K562 (cell line): ENCODE measurements around the gene MINDY4. TPM values are rescaled to one million over a fixed set of nuclear protein-coding genes. Genes with fewer than 3 reads are reported as not detected.

Experiments used
- ATAC-seq: fragments of 200-7000 bp; cut with Tn5 transposase; 3 replicates; pipeline ENCODE4 v1.9.1; 2020; ENCODE audit warnings: moderate library complexity
- BruUV-seq: library from RNA; stranded (reverse); fragments of 400-500 nt; replicated peaks from 2 replicates; lab custom pipeline; 2021; lab: Mats Ljungman, UMichigan
- CTCF ChIA-PET: fragments of 300-600 bp; formaldehyde crosslinking; extraction: SDS; loops from one replicate; lab custom pipeline; 2021; ENCODE audit warnings: low intra/inter-chr PET ratio; lab: Yijun Ruan, JAX
- POLR2A ChIA-PET: fragments of 300-600, 350-650 bp; sonication (Branson Sonifier 250); formaldehyde crosslinking; extraction: SDS; loops from one replicate; lab custom pipeline; 2021; ENCODE audit warnings: antibody characterized with exemption, inconsistent platforms; lab: Yijun Ruan, JAX
- DNase-seq, 4 experiments: peaks; one replicate each; pipeline versions ENCODE4 v3.0.0 to v3.0.0-alpha.2; 2011 to 2018; ENCODE audit warnings: low spot score in 3 of 4, mixed read lengths in 3 of 4; ENCODE audit errors: extremely low read depth in 1 of 4
- FAIRE-seq: peaks from 2 replicates; lab custom pipeline; 2011; peaks lifted over from hg19 to GRCh38; lab: Jason Lieb, UNC
- H2AFZ ChIP-seq: 2 replicates; pipeline ENCODE4 v1.6.0; 2011; ENCODE audit warnings: low read depth, low read length, control low read depth, inconsistent platforms
- H3K27ac ChIP-seq: fragments of 200-600 bp; 3 replicates; pipeline ENCODE4 v1.8.0; 2011; ENCODE audit warnings: low read depth, mild to moderate bottlenecking, control low read depth, inconsistent platforms, low read length, moderate library complexity, mixed read lengths; ENCODE audit errors: extremely low read depth
- H3K27me3 ChIP-seq, 2 experiments: fragments of 300-600 bp in 1 of 2; 2 replicates in 1 of 2; 3 replicates in 1 of 2; pipeline versions ENCODE4 v1.6.0 to v1.8.0; 2011; ENCODE audit warnings: inconsistent platforms in 2 of 2, low read length in 2 of 2, mild to moderate bottlenecking in 1 of 2, mixed read lengths in 1 of 2, moderate library complexity in 1 of 2; ENCODE audit not compliant: control insufficient read depth in 2 of 2, insufficient read depth in 2 of 2
- H3K36me3 ChIP-seq: fragments of 300-600 bp; 3 replicates; pipeline ENCODE4 v1.8.0; 2011; ENCODE audit warnings: mild to moderate bottlenecking, low read length, inconsistent platforms; ENCODE audit not compliant: control insufficient read depth, insufficient read depth
- H3K4me1 ChIP-seq, 2 experiments: fragments of 200-600 bp in 1 of 2; replicated peaks in 1 of 2; 2 replicates in 1 of 2; 3 replicates in 1 of 2; pipeline versions ENCODE4 v1.5.1 to v1.8.0; 2011; ENCODE audit warnings: inconsistent platforms in 2 of 2, low read length in 2 of 2, mild to moderate bottlenecking in 1 of 2, mixed read lengths in 1 of 2, moderate library complexity in 1 of 2; ENCODE audit not compliant: control insufficient read depth in 2 of 2, insufficient read depth in 2 of 2
- H3K4me2 ChIP-seq: 2 replicates; pipeline ENCODE4 v1.6.1; 2011; ENCODE audit warnings: low read length, control low read depth, inconsistent platforms, mixed read lengths; ENCODE audit not compliant: insufficient read depth
- H3K4me3 ChIP-seq: fragments of 200-600 bp; sonication (generic), shearing (Covaris generic); 2 replicates; pipeline ENCODE4 v1.5.1; 2016; ENCODE audit warnings: control low read depth, inconsistent platforms
- H3K79me2 ChIP-seq: fragments of 200-600 bp; 3 replicates; pipeline ENCODE4 v1.8.0; 2011; ENCODE audit warnings: low read length, inconsistent platforms; ENCODE audit not compliant: control insufficient read depth, insufficient read depth
- H3K9ac ChIP-seq, 2 experiments: 2 replicates each; pipeline versions ENCODE4 v1.6.0 to v1.6.1; 2011; ENCODE audit warnings: low read depth in 2 of 2, low read length in 2 of 2, control low read depth in 1 of 2, inconsistent platforms in 1 of 2, mild to moderate bottlenecking in 1 of 2, mixed read lengths in 1 of 2; ENCODE audit not compliant: insufficient read depth in 1 of 2
- H3K9me1 ChIP-seq: one replicate; pipeline ENCODE4 v1.6.0; 2011; ENCODE audit warnings: inconsistent platforms, mild to moderate bottlenecking, low read length, moderate library complexity; ENCODE audit not compliant: control insufficient read depth, insufficient read depth
- H3K9me3 ChIP-seq: replicated peaks from 2 replicates; pipeline ENCODE4 v1.5.1; 2011; ENCODE audit warnings: low read depth, low read length, inconsistent platforms; ENCODE audit not compliant: control insufficient read depth, insufficient read depth
- H4K20me1 ChIP-seq: replicated peaks from 2 replicates; pipeline ENCODE4 v1.6.1; 2011; ENCODE audit warnings: low read length, inconsistent platforms, mixed read lengths; ENCODE audit not compliant: control insufficient read depth, insufficient read depth
- AFF1 ChIP-seq, 2 experiments: fragments of 450-650 bp; IDR thresholded peaks; 2 replicates each; pipeline ENCODE4 v1.6.1; 2018; ENCODE audit warnings: mild to moderate bottlenecking in 2 of 2, low read depth in 1 of 2; ENCODE audit not compliant: partially characterized antibody in 2 of 2
- ID3 ChIP-seq, 2 experiments: fragments of 250-450 bp in 1 of 2; fragments of 450-650 bp in 1 of 2; sonication (Bioruptor Pico) in 1 of 2; IDR thresholded peaks; 2 replicates each; pipeline versions ENCODE4 v1.6.1 to v1.8.0; 2016 to 2021; ENCODE audit warnings: mild to moderate bottlenecking in 2 of 2, moderate library complexity in 2 of 2, missing compliant biosample characterization in 1 of 2, missing genetic modification characterization in 1 of 2
- NFIC ChIP-seq: fragments of 450-650 bp; IDR thresholded peaks from 2 replicates; pipeline ENCODE4 v1.6.1; 2017; ENCODE audit warnings: mild to moderate bottlenecking, inconsistent platforms
- NR2C1 ChIP-seq, 2 experiments: fragments of 450-650 bp; IDR thresholded peaks; 2 replicates each; pipeline ENCODE4 v1.6.1; 2017; ENCODE audit warnings: mild to moderate bottlenecking in 2 of 2, antibody characterized with exemption in 1 of 2, inconsistent platforms in 1 of 2, missing compliant biosample characterization in 1 of 2, missing genetic modification characterization in 1 of 2
- SPI1 ChIP-seq: IDR thresholded peaks from 2 replicates; pipeline ENCODE4 v1.6.1; 2011; ENCODE audit warnings: low read depth, low read length, control low read depth, borderline replicate concordance
- STAT5A ChIP-seq: IDR thresholded peaks from 2 replicates; pipeline ENCODE4 v1.6.1; 2012; ENCODE audit warnings: low read length, inconsistent platforms, borderline replicate concordance
- TAL1 ChIP-seq: fragments of 450-650 bp; IDR thresholded peaks from 2 replicates; pipeline ENCODE4 v1.6.1; 2016; ENCODE audit warnings: mild to moderate bottlenecking
- TEAD4 ChIP-seq, 2 experiments: sonication (generic) in 1 of 2; formaldehyde crosslinking in 1 of 2; IDR thresholded peaks; 2 replicates each; pipeline versions ENCODE4 v1.6.1 to v1.8.0; 2012 to 2022; ENCODE audit warnings: borderline replicate concordance in 1 of 2, inconsistent platforms in 1 of 2, low read length in 1 of 2, mild to moderate bottlenecking in 1 of 2, missing genetic modification reagents in 1 of 2
- VEZF1 ChIP-seq: fragments of 200-800 bp; sonication (Bioruptor generic); IDR thresholded peaks from 2 replicates; pipeline ENCODE4 v1.6.1; 2017; ENCODE audit warnings: missing genetic modification characterization, missing compliant biosample characterization
- ZZZ3 ChIP-seq: fragments of 450-650 bp; IDR thresholded peaks from 2 replicates; pipeline ENCODE4 v1.6.1; 2016; ENCODE audit warnings: antibody characterized with exemption, mild to moderate bottlenecking, moderate library complexity
- WGBS: fragments of 100-300 bp; shearing (Covaris generic); methylation state at CpG from one replicate; pipeline ENCODE4 v1.1.6; 2016; ENCODE audit warnings: low coverage, mixed read lengths; ENCODE audit not compliant: insufficient coverage; ENCODE audit errors: missing lambda C conversion rate; 5-methylcytosine and 5-hydroxymethylcytosine counted together
- in situ Hi-C: fragments of 300-500 bp; cut with MboI; formaldehyde crosslinking; loops from 4 replicates; pipeline ENCODE4 v1.15.0; 2018; ENCODE audit warnings: inconsistent platforms, mixed read lengths
- intact Hi-C: fragments of 100-400 bp; cut with micrococcal nuclease; formaldehyde crosslinking; loops from 2 replicates; pipeline ENCODE4 v1.14.2; 2022
- polyA plus RNA-seq, 8 experiments: library from polyadenylated mRNA; depleted of rRNA in 4 of 8; stranded (reverse) in 5 of 8; unstranded in 3 of 8; fragments of >200 nt; fragmentation: Nextera tagmentation in 2 of 8; fragmentation: Illumina TruSeq in 1 of 8; extraction: Ambion mirVana in 2 of 8; extraction: Trizol in 1 of 8; gene quantifications; 2 replicates each; pipeline versions ENCODE4 v1.2.1 to v1.2.3, GENCODE V29; 2011 to 2014; ENCODE audit warnings: inconsistent platforms in 1 of 8, missing spikeins in 1 of 8
- total RNA-seq, 7 experiments: library from RNA; depleted of rRNA in 6 of 7; stranded (reverse); fragments of >200 nt in 6 of 7; fragmentation: Illumina TruSeq in 2 of 7; extraction: Trizol in 2 of 7; gene quantifications; 2 replicates each; pipeline versions ENCODE4 v1.2.1 to v1.2.3, GENCODE V29; 2011 to 2021; ENCODE audit warnings: low replicate concordance in 1 of 7

MINDY4 gene
- total and polyA plus RNA-seq, 9 of the 15 experiments (the other 6 are each of a cell fraction or from before 2014, with no cell fraction given): 2.1 to 16.7 (median 11.0) TPM

- H4K20me1 ChIP-seq: no peaks in the 10 kb centered on the region
- no peak overlapping the region for H3K27ac ChIP-seq
- FAIRE-seq: peak; percentile 42
- no peaks in the 10 kb centered on the region for H3K36me3 ChIP-seq
- H3K9ac ChIP-seq: no peak overlapping the region; a peak in 1 of 4 replicates
- POLR2A ChIA-PET: interaction anchor here (0.7 kb wide), 2 partner anchors 11 to 205 kb away, joined by 3 read pairs; no protein-coding TSS in a partner anchor
- no TSS peak for BruUV-seq
- no peaks in the 10 kb centered on the region for H3K79me2 ChIP-seq
- no peak for DNase-seq
- peak overlapping the region; percentile 3; the same call in 1 of the 2 replicates for H3K4me2 ChIP-seq
- CTCF ChIA-PET: no interaction called here
- peaks cover 39 to 67% of the 10 kb centered on the region in 2 experiments for H3K27me3 ChIP-seq
- H3K9me1 ChIP-seq: no peaks in the 10 kb centered on the region
- H2AFZ ChIP-seq: no peak overlapping the region
- in situ Hi-C loops (no loop called here), intact Hi-C loops (no loop called here)
- peaks cover 0 to 5% of the 10 kb centered on the region in 2 experiments; a peak in 2 of 5 replicates for H3K4me1 ChIP-seq
- no peak overlapping the region for H3K4me3 ChIP-seq
- no peaks in the 10 kb centered on the region for H3K9me3 ChIP-seq
- ATAC-seq: peak; percentile 57
- WGBS: 19% methylated on average over 8 of the region's 8 CpGs
- no peak for TF ChIP-seq ZZZ3
- peak; percentile 38 for TF ChIP-seq NFIC
- TF ChIP-seq NR2C1 (IDR thresholded peaks at IDR 0.05): no peak
- no peak; the same call in 1 of the 2 replicates for TF ChIP-seq NR2C1 (tag; IDR thresholded peaks at IDR 0.05)
- TF ChIP-seq STAT5A: no peak
- TF ChIP-seq AFF1 (IDR thresholded peaks at IDR 0.05; ENCODE audit: low read depth in 1 of 2, partially characterized antibody in 2 of 2): peak in 1 of 2 experiments; percentile 88
- TF ChIP-seq SPI1: peak; percentile 35; the same call in 1 of the 2 replicates
- TF ChIP-seq TEAD4 (IDR thresholded peaks at IDR 0.05; ENCODE audit: low read length): peak; percentile 51; the same call in 1 of the 2 replicates
- no peak for TF ChIP-seq TEAD4 (CRISPR knock-in tag; IDR thresholded peaks at IDR 0.05; ENCODE audit: borderline replicate concordance)
- TF ChIP-seq VEZF1: peak; percentile 29; the same call in 1 of the 2 replicates
- no peak for TF ChIP-seq ID3 (CRISPR knock-in tag; IDR thresholded peaks at IDR 0.05)
- TF ChIP-seq ID3 (tag; IDR thresholded peaks at IDR 0.05): no peak
- peak; percentile 31; the same call in 1 of the 2 replicates for TF ChIP-seq TAL1
Measured at GRCh38 chr7:30727061-30727945, 43.9 kb upstream of the MINDY4 start.
